OCI-LY1 (cell line): Measurements from ENCODE around the gene ZNF521.

Source experiments
- CTCF ChIP-seq: fragments of 200-600 bp; sonication (generic), shearing (Covaris generic); IDR thresholded peaks from 2 replicates; pipeline ENCODE4 v1.5.1; 2017; ENCODE audit warnings: mild to moderate bottlenecking, antibody characterized with exemption, low read length, moderate library complexity, mixed read lengths
- EZH2 ChIP-seq: fragments of 200-600 bp; sonication (generic), shearing (Covaris generic); IDR thresholded peaks from 2 replicates; pipeline ENCODE4 v1.8.0; 2017; ENCODE audit warnings: borderline replicate concordance, mixed run types, mild to moderate bottlenecking, antibody characterized with exemption, low read length, moderate library complexity, mixed read lengths

GRCh38 chr18:25308381-25308780, 43.6 kb downstream of the ZNF521 start:
- no peak for TF ChIP-seq CTCF
- TF ChIP-seq EZH2, result no peak
